Measurements from ENCODE around the gene SELENOO.
"Not testable (repeated sequence)": the region's sequence is repeated elsewhere in the genome, so short reads cannot be mapped to it uniquely, and the experiment has no call there.

Gene SELENOO

GRCh38 chr22:50202130-50202666 is 1.4 kb downstream of the SELENOO start:
- Histone ChIP-seq H3K27me3 (ENCODE audit: control insufficient read depth, insufficient read depth, low read length) (no peaks in the 10 kb centered on the region), H3K9ac (no peak overlapping the region), H2AFZ (no peak overlapping the region), H3K27ac (no peak overlapping the region), H3K4me1 (no peaks in the 10 kb centered on the region), H3K9me3 (ENCODE audit: control insufficient read depth, low read length) (no peaks in the 10 kb centered on the region), H3K36me3 (ENCODE audit: control insufficient read depth, insufficient read depth, low read length) (no peaks in the 10 kb centered on the region), H3K79me2 (peaks cover 3% of the 10 kb centered on the region), H3K4me3 (ENCODE audit: low read depth, low read length) (peak overlapping the region; percentile 49), H3K4me2 (ENCODE audit: low read length) (peak overlapping the region; percentile 54)
- TF ChIP-seq CTCF (IDR thresholded peaks at IDR 0.05), result no peak

- TF ChIP-seq CTCF (IDR thresholded peaks at IDR 0.05), result no peak
- Histone ChIP-seq H3K9ac (no peak overlapping the region), H3K79me2 (peaks cover 3% of the 10 kb centered on the region), H3K4me3 (ENCODE audit: low read depth, low read length) (no peak overlapping the region), H3K4me2 (ENCODE audit: low read length) (no peak overlapping the region), H3K36me3 (ENCODE audit: control insufficient read depth, insufficient read depth, low read length) (no peaks in the 10 kb centered on the region), H3K27me3 (ENCODE audit: control insufficient read depth, insufficient read depth, low read length) (no peaks in the 10 kb centered on the region), H3K27ac (no peak overlapping the region), H3K4me1 (no peaks in the 10 kb centered on the region), H3K9me3 (ENCODE audit: control insufficient read depth, low read length) (no peaks in the 10 kb centered on the region), H2AFZ (no peak overlapping the region)
These were observed 2.5 kb downstream of the SELENOO start for GRCh38 chr22:50203288-50203687.

GRCh38 chr22:50204571-50204970 is 3.8 kb downstream of the SELENOO start:
- H3K27ac ChIP-seq, result no peak overlapping the region
- H3K4me1 ChIP-seq, result no peaks in the 10 kb centered on the region
- H3K4me3 ChIP-seq (ENCODE audit: low read depth, low read length), result no peak overlapping the region
- no peaks in the 10 kb centered on the region for H3K9me3 ChIP-seq (ENCODE audit: control insufficient read depth, low read length)
- H3K36me3 ChIP-seq (ENCODE audit: control insufficient read depth, insufficient read depth, low read length), result no peaks in the 10 kb centered on the region
- no peak for TF ChIP-seq CTCF (IDR thresholded peaks at IDR 0.05)
- no peak overlapping the region for H3K4me2 ChIP-seq (ENCODE audit: low read length)
- H3K27me3 ChIP-seq (ENCODE audit: control insufficient read depth, insufficient read depth, low read length), result no peaks in the 10 kb centered on the region
- no peak overlapping the region for H2AFZ ChIP-seq
- H3K9ac ChIP-seq, result no peak overlapping the region
- peaks cover 4% of the 10 kb centered on the region for H3K79me2 ChIP-seq

GRCh38 chr22:50204998-50205397 is 4.2 kb downstream of the SELENOO start:
- H3K9ac ChIP-seq; H3K36me3 ChIP-seq (ENCODE audit: control insufficient read depth, insufficient read depth, low read length); H3K4me2 ChIP-seq (ENCODE audit: low read length); H3K9me3 ChIP-seq (ENCODE audit: control insufficient read depth, low read length); H3K27me3 ChIP-seq (ENCODE audit: control insufficient read depth, insufficient read depth, low read length); H3K4me3 ChIP-seq (ENCODE audit: low read depth, low read length); H3K4me1 ChIP-seq; H3K79me2 ChIP-seq; H2AFZ ChIP-seq; H3K27ac ChIP-seq: not testable (repeated sequence)

GRCh38 chr22:50205781-50206569 is 5.2 kb downstream of the SELENOO start:
- H3K9me3 ChIP-seq (ENCODE audit: control insufficient read depth, low read length), result no peaks in the 10 kb centered on the region
- no peak overlapping the region for H3K4me2 ChIP-seq (ENCODE audit: low read length)
- H3K4me3 ChIP-seq (ENCODE audit: low read depth, low read length), result no peak overlapping the region
- H2AFZ ChIP-seq, result no peak overlapping the region
- no peak for TF ChIP-seq CTCF (IDR thresholded peaks at IDR 0.05)
- H3K79me2 ChIP-seq, result peaks cover 7% of the 10 kb centered on the region
- no peaks in the 10 kb centered on the region for H3K36me3 ChIP-seq (ENCODE audit: control insufficient read depth, insufficient read depth, low read length)
- H3K27me3 ChIP-seq (ENCODE audit: control insufficient read depth, insufficient read depth, low read length), result no peaks in the 10 kb centered on the region
- no peak overlapping the region for H3K27ac ChIP-seq
- H3K9ac ChIP-seq, result no peak overlapping the region
- peaks cover 2% of the 10 kb centered on the region for H3K4me1 ChIP-seq

All from parathyroid adenoma (tissue), 2 donors.